Anterior cingulate cortex (tissue), 58 donors: ENCODE data around the gene CNOT2.

Source experiments
- DNase-seq, 58 donors: peaks; one replicate each; lab custom pipeline; 2025; lab: John Stamatoyannopoulos, UW

CNOT2 gene

GRCh38 chr12:70402597-70402996, 159.4 kb downstream of the CNOT2 start:
- no peak for DNase-seq

- DNase-seq: no peak
Measured at GRCh38 chr12:70403826-70404225, 160.6 kb downstream of the CNOT2 start.
